ENCODE measurements around the gene PHF12. TPM values are rescaled to one million over a fixed set of nuclear protein-coding genes. Genes with fewer than 3 reads are reported as not detected.

PHF12 gene
- total RNA-seq, 1 donor from 2014 or later: 42.8 TPM

- intact Hi-C loops (cut with DNase I): no loop called here
- no peak for ATAC-seq
Observed at GRCh38 chr17:28957277-28957991, 6.1 kb upstream of the PHF12 start.

GRCh38 chr17:28956861-28957260 lies 5.5 kb upstream of the PHF12 start:
- DNase-seq (ENCODE audit: low spot score) (no peak), ATAC-seq (no peak)
- intact Hi-C loops (cut with DNase I): no loop called here

More at GRCh38 chr17:28957277-28957991, 6.1 kb upstream of the PHF12 start:
- peak; percentile 56 for DNase-seq (ENCODE audit: low spot score)

- no peak for ATAC-seq
- DNase-seq (ENCODE audit: low spot score): no peak
- intact Hi-C loops (cut with DNase I): no loop called here
Observed at GRCh38 chr17:28956112-28956511, 4.8 kb upstream of the PHF12 start.

GRCh38 chr17:28955408-28955807 lies 4.1 kb upstream of the PHF12 start:
- intact Hi-C loops (cut with DNase I): no loop called here
- ATAC-seq: no peak
- peak; percentile 58 for DNase-seq (ENCODE audit: low spot score)

- intact Hi-C loops (cut with DNase I): no loop called here
- DNase-seq (ENCODE audit: low spot score) (peak; percentile 42), ATAC-seq (no peak)
Observed at GRCh38 chr17:28954886-28955285, 3.6 kb upstream of the PHF12 start.

GRCh38 chr17:28953444-28954118 lies 2.3 kb upstream of the PHF12 start:
- ATAC-seq (no peak), DNase-seq (ENCODE audit: low spot score) (peak; percentile 82)
- intact Hi-C loops (cut with DNase I): no loop called here

GRCh38 chr17:28951991-28952975 lies 965 bp upstream of the PHF12 start:
- intact Hi-C loops (cut with DNase I): no loop called here
- ATAC-seq (peak; percentile 92), DNase-seq (ENCODE audit: low spot score) (peak; percentile 96)

- ATAC-seq: no peak
- peak; percentile 75 for DNase-seq (ENCODE audit: low spot score)
- intact Hi-C loops (cut with DNase I): no loop called here
Observed at GRCh38 chr17:28950752-28951427, 428 bp downstream of the PHF12 start.

GRCh38 chr17:28950017-28950751 lies 1.1 kb downstream of the PHF12 start:
- DNase-seq (ENCODE audit: low spot score): peak; percentile 78
- no peak for ATAC-seq
- intact Hi-C loops (cut with DNase I): no loop called here

- DNase-seq (ENCODE audit: low spot score) (peak; percentile 82), ATAC-seq (no peak)
- intact Hi-C loops (cut with DNase I): no loop called here
Observed at GRCh38 chr17:28949185-28950016, 1.9 kb downstream of the PHF12 start.

GRCh38 chr17:28948873-28949184 lies 2.5 kb downstream of the PHF12 start:
- intact Hi-C loops (cut with DNase I): no loop called here
- DNase-seq (ENCODE audit: low spot score) (no peak), ATAC-seq (no peak)

- DNase-seq (ENCODE audit: low spot score) (no peak), ATAC-seq (no peak)
- intact Hi-C loops (cut with DNase I): no loop called here
Observed at GRCh38 chr17:28948342-28948741, 3.0 kb downstream of the PHF12 start.

- intact Hi-C loops (cut with DNase I): no loop called here
- DNase-seq (ENCODE audit: low spot score): no peak
- ATAC-seq: no peak
Observed at GRCh38 chr17:28947639-28948038, 3.7 kb downstream of the PHF12 start.

- no peak for DNase-seq (ENCODE audit: low spot score)
- no peak for ATAC-seq
- intact Hi-C loops (cut with DNase I): no loop called here
Observed at GRCh38 chr17:28946239-28946638, 5.1 kb downstream of the PHF12 start.

GRCh38 chr17:28944862-28945741 lies 6.2 kb downstream of the PHF12 start:
- ATAC-seq (no peak), DNase-seq (ENCODE audit: low spot score) (no peak)
- intact Hi-C loops (cut with DNase I): no loop called here

GRCh38 chr17:28944343-28944742 lies 7.0 kb downstream of the PHF12 start:
- no peak for ATAC-seq
- intact Hi-C loops (cut with DNase I): no loop called here
- DNase-seq (ENCODE audit: low spot score): no peak

- ATAC-seq: no peak
- intact Hi-C loops (cut with DNase I): no loop called here
Observed at GRCh38 chr17:28942925-28943324, 8.4 kb downstream of the PHF12 start.

More at GRCh38 chr17:28942925-28943324, 8.4 kb downstream of the PHF12 start:
- no peak for DNase-seq (ENCODE audit: low spot score)

Measured in sciatic nerve (tissue), 2 donors.